Osteoblast (primary cell): ENCODE results near the gene CCSER1. TPM values are rescaled to one million over a fixed set of nuclear protein-coding genes. Genes with fewer than 3 reads are reported as not detected.

Source experiments
- DNase-seq: peaks from one replicate; pipeline ENCODE4 v3.0.0; 2011; ENCODE audit warnings: low spot score, mixed read lengths; ENCODE audit not compliant: insufficient read length; ENCODE audit errors: missing footprints
- H2AFZ ChIP-seq: 2 replicates; pipeline ENCODE4 v1.6.0; 2011; ENCODE audit warnings: mild to moderate bottlenecking, low read length
- H3K27ac ChIP-seq: 2 replicates; pipeline ENCODE4 v1.5.1; 2011; ENCODE audit warnings: mild to moderate bottlenecking, low read depth, low read length, moderate library complexity
- H3K27me3 ChIP-seq: 2 replicates; pipeline ENCODE4 v1.6.0; 2012; ENCODE audit warnings: mild to moderate bottlenecking, control low read depth, inconsistent platforms, low read length, moderate library complexity; ENCODE audit not compliant: insufficient read depth
- H3K36me3 ChIP-seq: 2 replicates; pipeline ENCODE4 v1.5.1; 2011; ENCODE audit warnings: mild to moderate bottlenecking, low read length, control low read depth, moderate library complexity; ENCODE audit not compliant: insufficient read depth
- H3K4me1 ChIP-seq: 2 replicates; pipeline ENCODE4 v1.5.1; 2011; ENCODE audit warnings: mild to moderate bottlenecking, low read length, control low read depth, moderate library complexity; ENCODE audit not compliant: insufficient read depth
- H3K4me2 ChIP-seq: 2 replicates; pipeline ENCODE4 v1.6.0; 2011; ENCODE audit warnings: mild to moderate bottlenecking, low read length; ENCODE audit not compliant: insufficient read depth
- H3K4me3 ChIP-seq: fragments of 200-600 bp; sonication (generic); 3 replicates; pipeline ENCODE4 v1.5.1; 2012; ENCODE audit warnings: mild to moderate bottlenecking, low read length, inconsistent platforms; ENCODE audit not compliant: insufficient read depth
- H3K79me2 ChIP-seq: 2 replicates; pipeline ENCODE4 v1.6.0; 2012; ENCODE audit warnings: mild to moderate bottlenecking, low read length, control low read depth, inconsistent platforms; ENCODE audit not compliant: insufficient read depth
- H3K9me3 ChIP-seq: 2 replicates; pipeline ENCODE4 v1.5.1; 2011; ENCODE audit warnings: low read depth, low read length, control low read depth
- H4K20me1 ChIP-seq: 2 replicates; pipeline ENCODE4 v1.6.0; 2012; ENCODE audit warnings: mild to moderate bottlenecking, low read length, control low read depth; ENCODE audit not compliant: insufficient read depth
- total RNA-seq: library from RNA; depleted of rRNA; stranded (reverse); fragments of >200 nt; gene quantifications from 2 replicates; pipeline ENCODE4 v1.2.3, GENCODE V29; 2012
- TF ChIP-seq, protein P1 (sequence below): IDR thresholded peaks from 2 replicates; pipeline ENCODE4 v1.5.1; 2011; ENCODE audit warnings: mild to moderate bottlenecking, low read depth, low read length, moderate library complexity; ENCODE audit errors: extremely low read depth

The CCSER1 gene
- total RNA-seq, 1 donor, result under 0.01 TPM

DNA sequence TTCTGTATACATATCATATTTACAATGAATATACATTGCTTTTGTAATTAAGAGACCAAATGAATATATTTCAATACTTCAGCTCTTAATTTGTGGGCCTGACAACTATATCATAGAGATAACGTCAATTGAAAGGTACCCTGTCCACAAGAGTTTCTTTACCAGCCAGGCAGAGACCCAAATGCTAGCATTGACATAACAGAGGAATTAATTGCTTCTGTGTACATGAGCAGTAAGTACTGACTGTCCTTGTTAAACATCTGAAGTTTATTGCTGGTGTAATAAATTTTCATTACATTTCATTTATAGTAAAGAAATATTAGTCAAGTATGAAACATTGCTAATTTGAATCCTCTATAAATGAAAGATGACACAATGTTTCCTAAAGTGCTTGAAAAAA lies 910.8 kb downstream of the CCSER1 start:
- Histone ChIP-seq H3K36me3 (no peaks in the 10 kb centered on the region), H3K9me3 (no peaks in the 10 kb centered on the region), H3K4me3 (no peak overlapping the region), H3K79me2 (no peaks in the 10 kb centered on the region), H2AFZ (no peak overlapping the region), H3K4me1 (no peaks in the 10 kb centered on the region), H4K20me1 (no peaks in the 10 kb centered on the region), H3K27ac (no peak overlapping the region), H3K4me2 (no peak overlapping the region), H3K27me3 (no peaks in the 10 kb centered on the region)
- DNase-seq, result no peak
- TF ChIP-seq, protein P1, sequence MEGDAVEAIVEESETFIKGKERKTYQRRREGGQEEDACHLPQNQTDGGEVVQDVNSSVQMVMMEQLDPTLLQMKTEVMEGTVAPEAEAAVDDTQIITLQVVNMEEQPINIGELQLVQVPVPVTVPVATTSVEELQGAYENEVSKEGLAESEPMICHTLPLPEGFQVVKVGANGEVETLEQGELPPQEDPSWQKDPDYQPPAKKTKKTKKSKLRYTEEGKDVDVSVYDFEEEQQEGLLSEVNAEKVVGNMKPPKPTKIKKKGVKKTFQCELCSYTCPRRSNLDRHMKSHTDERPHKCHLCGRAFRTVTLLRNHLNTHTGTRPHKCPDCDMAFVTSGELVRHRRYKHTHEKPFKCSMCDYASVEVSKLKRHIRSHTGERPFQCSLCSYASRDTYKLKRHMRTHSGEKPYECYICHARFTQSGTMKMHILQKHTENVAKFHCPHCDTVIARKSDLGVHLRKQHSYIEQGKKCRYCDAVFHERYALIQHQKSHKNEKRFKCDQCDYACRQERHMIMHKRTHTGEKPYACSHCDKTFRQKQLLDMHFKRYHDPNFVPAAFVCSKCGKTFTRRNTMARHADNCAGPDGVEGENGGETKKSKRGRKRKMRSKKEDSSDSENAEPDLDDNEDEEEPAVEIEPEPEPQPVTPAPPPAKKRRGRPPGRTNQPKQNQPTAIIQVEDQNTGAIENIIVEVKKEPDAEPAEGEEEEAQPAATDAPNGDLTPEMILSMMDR, result no peak

DNA sequence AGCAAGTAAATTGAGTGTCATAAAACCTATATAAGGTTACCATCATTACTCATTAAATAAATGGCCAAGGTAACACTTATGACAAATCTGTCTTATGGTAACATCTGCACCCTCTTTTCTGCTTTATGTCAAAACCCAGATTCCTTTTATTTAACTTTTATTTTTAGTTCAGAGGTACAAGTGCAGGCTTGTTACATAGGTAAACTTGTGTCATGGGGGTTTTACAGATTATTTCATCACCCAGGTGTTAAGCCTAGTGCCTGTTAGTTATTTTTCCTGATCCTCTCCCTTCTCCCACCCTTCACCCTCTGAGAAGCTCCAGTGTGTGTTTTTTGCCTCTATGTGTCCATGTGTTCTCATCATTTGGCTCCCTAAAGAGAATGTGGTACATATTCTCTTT lies 930.7 kb downstream of the CCSER1 start:
- H3K27ac ChIP-seq, result no peak overlapping the region
- H4K20me1 ChIP-seq, result no peaks in the 10 kb centered on the region

DNA sequence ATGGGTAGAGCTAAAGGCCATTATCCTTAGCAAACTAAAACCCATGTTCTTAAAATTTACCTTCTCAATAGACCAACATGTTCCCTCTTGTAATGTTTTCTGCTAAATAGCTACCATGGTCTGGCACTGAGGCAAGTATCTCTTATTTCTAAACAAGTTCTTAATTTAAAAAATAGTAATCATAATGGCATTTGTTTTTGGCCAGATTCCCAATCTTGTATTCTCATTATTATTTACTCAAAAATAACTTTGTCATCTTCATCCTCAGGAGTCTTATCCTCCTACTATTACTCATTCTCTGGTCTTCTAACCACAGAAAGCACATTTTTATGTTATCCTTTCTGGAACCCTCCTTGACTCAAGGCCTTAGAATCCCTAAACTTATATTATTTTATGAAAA lies 931.2 kb downstream of the CCSER1 start:
- H3K79me2 ChIP-seq, result no peaks in the 10 kb centered on the region
- no peaks in the 10 kb centered on the region for H3K4me1 ChIP-seq
- no peaks in the 10 kb centered on the region for H3K9me3 ChIP-seq
- H3K27ac ChIP-seq, result no peak overlapping the region
- no peaks in the 10 kb centered on the region for H4K20me1 ChIP-seq
- no peaks in the 10 kb centered on the region for H3K36me3 ChIP-seq
- H3K4me2 ChIP-seq, result no peak overlapping the region
- no peak overlapping the region for H2AFZ ChIP-seq
- no peak for DNase-seq
- no peak overlapping the region for H3K4me3 ChIP-seq
- TF ChIP-seq, protein P1, result no peak
- H3K27me3 ChIP-seq, result no peaks in the 10 kb centered on the region

More for the DNA sequence above, 930.7 kb downstream of the CCSER1 start:
- no peak for DNase-seq
- TF ChIP-seq, protein P1, result no peak
- Histone ChIP-seq H3K4me2 (no peak overlapping the region), H2AFZ (no peak overlapping the region), H3K36me3 (no peaks in the 10 kb centered on the region), H3K4me1 (no peaks in the 10 kb centered on the region), H3K4me3 (no peak overlapping the region), H3K27me3 (no peaks in the 10 kb centered on the region), H3K9me3 (no peaks in the 10 kb centered on the region), H3K79me2 (no peaks in the 10 kb centered on the region)

DNA sequence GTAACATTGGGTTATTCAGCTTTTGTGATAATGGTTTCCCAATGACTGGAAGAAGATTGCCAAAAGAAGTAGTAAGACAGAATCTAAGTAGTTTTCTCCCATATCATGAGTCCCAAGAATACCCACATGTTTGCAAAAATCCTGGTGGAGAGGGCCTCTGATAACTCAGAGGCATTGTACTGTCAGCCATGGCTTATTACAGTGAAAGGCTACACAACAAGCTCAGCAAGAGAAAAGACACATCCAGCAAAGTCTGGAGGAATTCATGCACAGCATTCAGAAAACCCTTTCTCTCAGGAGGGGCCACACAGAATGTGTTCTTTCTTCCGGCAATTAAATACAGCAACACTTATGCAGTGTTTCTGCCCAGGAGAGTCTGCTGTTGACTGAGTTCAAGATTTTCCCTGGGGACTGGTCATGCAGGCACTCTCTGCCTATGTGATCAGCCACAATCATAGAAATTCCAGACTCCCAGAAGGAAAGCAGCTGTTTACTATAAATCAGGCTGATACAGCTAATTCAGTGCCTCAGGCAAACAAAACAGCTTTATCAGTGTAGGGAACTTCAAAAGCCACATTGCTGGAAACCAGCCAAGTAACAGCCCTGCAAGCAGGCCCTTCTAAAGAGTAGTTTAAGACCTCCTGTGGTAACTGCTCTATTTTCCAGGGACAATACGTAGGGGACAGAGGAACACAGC lies 937.1 kb downstream of the CCSER1 start:
- TF ChIP-seq, protein P1, result no peak
- H2AFZ ChIP-seq, result no peak overlapping the region
- no peak overlapping the region for H3K27ac ChIP-seq
- no peak overlapping the region for H3K4me3 ChIP-seq
- DNase-seq, result no peak
- no peaks in the 10 kb centered on the region for H3K4me1 ChIP-seq
- no peaks in the 10 kb centered on the region for H3K27me3 ChIP-seq
- no peaks in the 10 kb centered on the region for H3K79me2 ChIP-seq
- no peak overlapping the region for H3K4me2 ChIP-seq
- no peaks in the 10 kb centered on the region for H3K36me3 ChIP-seq
- H3K9me3 ChIP-seq, result no peaks in the 10 kb centered on the region
- no peaks in the 10 kb centered on the region for H4K20me1 ChIP-seq
